Middle frontal gyrus (tissue), 1 donor: Measurements from ENCODE around the gene FBXO27.
"Not testable (repeated sequence)": the region's sequence is repeated elsewhere in the genome, so short reads cannot be mapped to it uniquely, and the experiment has no call there.

ENCODE experiments used
- DNase-seq: peaks from one replicate; pipeline ENCODE4 v3.0.0-alpha.2; 2015; ENCODE audit warnings: low spot score; ENCODE audit errors: extremely low spot score

Gene FBXO27

GRCh38 chr19:38989066-38989605 is 43.2 kb downstream of the FBXO27 start:
- no peak for DNase-seq

GRCh38 chr19:38988627-38989026 is 43.7 kb downstream of the FBXO27 start:
- DNase-seq, result not testable (repeated sequence)

- DNase-seq, result not testable (repeated sequence)
Measured at GRCh38 chr19:38987745-38988144, 44.6 kb downstream of the FBXO27 start.

GRCh38 chr19:38985262-38985661 is 47.1 kb downstream of the FBXO27 start:
- DNase-seq, result no peak

- no peak for DNase-seq
Measured at GRCh38 chr19:38980583-38981374, 51.6 kb downstream of the FBXO27 start.

GRCh38 chr19:38979812-38980211 is 52.5 kb downstream of the FBXO27 start:
- no peak for DNase-seq

GRCh38 chr19:38978326-38978689 is 54.0 kb downstream of the FBXO27 start:
- DNase-seq, result no peak

GRCh38 chr19:38977445-38978325 is 54.7 kb downstream of the FBXO27 start:
- no peak for DNase-seq

GRCh38 chr19:38975861-38976271 is 56.5 kb downstream of the FBXO27 start:
- no peak for DNase-seq

- no peak for DNase-seq
Measured at GRCh38 chr19:38975214-38975860, 57.0 kb downstream of the FBXO27 start, which contains the start of gene FBXO17. TSS of gene FBXO17 (minus strand) at chr19:38975742. CDS start at chr19:38950319, 25,423 bp downstream.

GRCh38 chr19:38974624-38975213 is 57.6 kb downstream of the FBXO27 start:
- DNase-seq, result peak; percentile 50
